ENCODE measurements around the gene DAB1.

The DAB1 gene

DNA sequence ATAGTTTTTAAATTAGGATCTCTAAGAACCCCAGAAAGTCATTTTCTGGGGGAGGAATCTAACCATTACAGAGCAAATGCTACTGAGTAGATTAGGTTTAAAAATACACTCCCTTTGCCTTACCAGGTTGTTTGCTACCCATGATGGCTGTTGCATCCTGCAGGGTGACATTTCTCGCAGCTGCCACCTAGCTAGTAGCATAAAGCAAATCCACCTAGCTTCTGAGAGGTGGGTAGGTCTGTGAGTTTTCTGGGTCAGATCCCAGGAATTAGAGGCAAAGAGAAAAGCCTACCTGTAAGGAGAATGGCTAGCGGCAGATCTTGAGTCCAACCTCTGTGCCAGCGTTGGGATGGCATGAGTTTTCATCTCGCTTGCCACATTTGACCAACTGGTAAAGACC is 95.9 kb downstream of the DAB1 start:
- H3K27ac ChIP-seq (ENCODE audit: low read depth, low read length): no peak overlapping the region
- no peaks in the 10 kb centered on the region for H3K9me3 ChIP-seq (ENCODE audit: insufficient read depth, low read length)
- no peaks in the 10 kb centered on the region for H3K27me3 ChIP-seq (ENCODE audit: low read length)
- no peaks in the 10 kb centered on the region for H3K79me2 ChIP-seq (ENCODE audit: insufficient read depth, low read length)
- no peak overlapping the region for H3K4me3 ChIP-seq (ENCODE audit: insufficient read depth, low read length, poor library complexity, severe bottlenecking)
- no peaks in the 10 kb centered on the region for H4K20me1 ChIP-seq (ENCODE audit: low read depth, low read length)
- H3K9me2 ChIP-seq (replicated peaks; ENCODE audit: insufficient read depth, low read length): no peaks in the 10 kb centered on the region
- H3F3A ChIP-seq (ENCODE audit: insufficient read depth): no peaks in the 10 kb centered on the region
- H3K36me3 ChIP-seq (ENCODE audit: low read length): no peaks in the 10 kb centered on the region
- no peak overlapping the region for H3K4me2 ChIP-seq (ENCODE audit: low read depth, low read length, poor library complexity, severe bottlenecking)
- no peak for TF ChIP-seq CTCF (IDR thresholded peaks at IDR 0.05; ENCODE audit: insufficient read depth, low read length, poor library complexity, severe bottlenecking)
- TF ChIP-seq EZH2phosphoT487 (conservative IDR thresholded peaks at IDR 0.05; ENCODE audit: low read length): no peak
- no peak overlapping the region for H3K9ac ChIP-seq (ENCODE audit: low read length)
- H2AFZ ChIP-seq (ENCODE audit: low read depth, low read length, severe bottlenecking): no peak overlapping the region

DNA sequence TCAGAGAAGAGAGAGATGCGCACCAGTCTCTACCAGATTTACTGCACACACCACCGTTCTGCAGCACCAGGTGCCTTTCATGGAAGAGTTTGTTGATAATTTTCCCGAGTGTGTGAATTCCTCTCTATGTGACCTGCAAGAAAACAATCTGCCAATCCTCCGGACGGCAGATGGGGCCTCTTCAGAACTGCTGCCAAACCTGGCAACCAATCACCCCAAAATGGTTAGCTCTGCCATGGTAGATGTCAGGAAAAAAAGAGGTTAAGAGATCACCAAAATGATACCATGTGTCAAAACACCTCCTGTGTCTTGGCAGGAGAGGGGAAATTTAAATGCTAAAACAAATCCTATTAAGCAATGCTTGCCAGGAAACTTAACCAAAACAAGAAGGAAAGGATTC is 96.5 kb downstream of the DAB1 start:
- Histone ChIP-seq H3K9me3 (ENCODE audit: insufficient read depth, low read length) (no peaks in the 10 kb centered on the region), H3K9ac (ENCODE audit: low read length) (no peak overlapping the region), H3K27ac (ENCODE audit: low read depth, low read length) (no peak overlapping the region), H3K4me2 (ENCODE audit: low read depth, low read length, poor library complexity, severe bottlenecking) (no peak overlapping the region), H3K27me3 (ENCODE audit: low read length) (no peaks in the 10 kb centered on the region), H2AFZ (ENCODE audit: low read depth, low read length, severe bottlenecking) (no peak overlapping the region), H3K36me3 (ENCODE audit: low read length) (no peaks in the 10 kb centered on the region), H3F3A (ENCODE audit: insufficient read depth) (no peaks in the 10 kb centered on the region), H3K4me3 (ENCODE audit: insufficient read depth, low read length, poor library complexity, severe bottlenecking) (no peak overlapping the region), H3K79me2 (ENCODE audit: insufficient read depth, low read length) (no peaks in the 10 kb centered on the region), H3K9me2 (replicated peaks; ENCODE audit: insufficient read depth, low read length) (no peaks in the 10 kb centered on the region), H4K20me1 (ENCODE audit: low read depth, low read length) (no peaks in the 10 kb centered on the region)
- TF ChIP-seq EZH2phosphoT487 (conservative IDR thresholded peaks at IDR 0.05; ENCODE audit: low read length) (no peak), CTCF (IDR thresholded peaks at IDR 0.05; ENCODE audit: insufficient read depth, low read length, poor library complexity, severe bottlenecking) (no peak)

- Histone ChIP-seq H3K27me3 (ENCODE audit: low read length) (no peaks in the 10 kb centered on the region), H2AFZ (ENCODE audit: low read depth, low read length, severe bottlenecking) (no peak overlapping the region), H3K9ac (ENCODE audit: low read length) (no peak overlapping the region), H3K9me2 (replicated peaks; ENCODE audit: insufficient read depth, low read length) (no peaks in the 10 kb centered on the region), H3K9me3 (ENCODE audit: insufficient read depth, low read length) (no peaks in the 10 kb centered on the region), H3K79me2 (ENCODE audit: insufficient read depth, low read length) (no peaks in the 10 kb centered on the region), H3F3A (ENCODE audit: insufficient read depth) (no peaks in the 10 kb centered on the region), H3K36me3 (ENCODE audit: low read length) (no peaks in the 10 kb centered on the region), H3K4me2 (ENCODE audit: low read depth, low read length, poor library complexity, severe bottlenecking) (no peak overlapping the region), H3K4me3 (ENCODE audit: insufficient read depth, low read length, poor library complexity, severe bottlenecking) (no peak overlapping the region), H3K27ac (ENCODE audit: low read depth, low read length) (no peak overlapping the region), H4K20me1 (ENCODE audit: low read depth, low read length) (no peaks in the 10 kb centered on the region)
- TF ChIP-seq EZH2phosphoT487 (conservative IDR thresholded peaks at IDR 0.05; ENCODE audit: low read length) (no peak), CTCF (IDR thresholded peaks at IDR 0.05; ENCODE audit: insufficient read depth, low read length, poor library complexity, severe bottlenecking) (no peak)
Measured at GRCh38 chr1:57325536-57325935, 98.3 kb downstream of the DAB1 start.

- Histone ChIP-seq H3K4me3 (ENCODE audit: insufficient read depth, low read length, poor library complexity, severe bottlenecking) (no peak overlapping the region), H3K27me3 (ENCODE audit: low read length) (no peaks in the 10 kb centered on the region), H3K9me2 (replicated peaks; ENCODE audit: insufficient read depth, low read length) (no peaks in the 10 kb centered on the region), H2AFZ (ENCODE audit: low read depth, low read length, severe bottlenecking) (no peak overlapping the region), H3K27ac (ENCODE audit: low read depth, low read length) (no peak overlapping the region), H4K20me1 (ENCODE audit: low read depth, low read length) (no peaks in the 10 kb centered on the region), H3K9ac (ENCODE audit: low read length) (no peak overlapping the region), H3K36me3 (ENCODE audit: low read length) (no peaks in the 10 kb centered on the region), H3K4me2 (ENCODE audit: low read depth, low read length, poor library complexity, severe bottlenecking) (no peak overlapping the region), H3K79me2 (ENCODE audit: insufficient read depth, low read length) (no peaks in the 10 kb centered on the region), H3F3A (ENCODE audit: insufficient read depth) (no peaks in the 10 kb centered on the region), H3K9me3 (ENCODE audit: insufficient read depth, low read length) (no peaks in the 10 kb centered on the region)
- TF ChIP-seq EZH2phosphoT487 (conservative IDR thresholded peaks at IDR 0.05; ENCODE audit: low read length) (no peak), CTCF (IDR thresholded peaks at IDR 0.05; ENCODE audit: insufficient read depth, low read length, poor library complexity, severe bottlenecking) (no peak)
Measured at GRCh38 chr1:57325117-57325516, 98.7 kb downstream of the DAB1 start.
